CD4-positive, alpha-beta T cell treated with Interferon alpha-2 for 1 hour (primary cell): Measurements from ENCODE around the gene KCNH4.
"Not testable (repeated sequence)": the region's sequence is repeated elsewhere in the genome, so short reads cannot be mapped to it uniquely, and the experiment has no call there.

Source experiments
- DNase-seq, 2 donors: peaks; one replicate each; pipeline ENCODE4 v3.0.0-alpha.2; 2020 to 2022

The KCNH4 gene

DNA sequence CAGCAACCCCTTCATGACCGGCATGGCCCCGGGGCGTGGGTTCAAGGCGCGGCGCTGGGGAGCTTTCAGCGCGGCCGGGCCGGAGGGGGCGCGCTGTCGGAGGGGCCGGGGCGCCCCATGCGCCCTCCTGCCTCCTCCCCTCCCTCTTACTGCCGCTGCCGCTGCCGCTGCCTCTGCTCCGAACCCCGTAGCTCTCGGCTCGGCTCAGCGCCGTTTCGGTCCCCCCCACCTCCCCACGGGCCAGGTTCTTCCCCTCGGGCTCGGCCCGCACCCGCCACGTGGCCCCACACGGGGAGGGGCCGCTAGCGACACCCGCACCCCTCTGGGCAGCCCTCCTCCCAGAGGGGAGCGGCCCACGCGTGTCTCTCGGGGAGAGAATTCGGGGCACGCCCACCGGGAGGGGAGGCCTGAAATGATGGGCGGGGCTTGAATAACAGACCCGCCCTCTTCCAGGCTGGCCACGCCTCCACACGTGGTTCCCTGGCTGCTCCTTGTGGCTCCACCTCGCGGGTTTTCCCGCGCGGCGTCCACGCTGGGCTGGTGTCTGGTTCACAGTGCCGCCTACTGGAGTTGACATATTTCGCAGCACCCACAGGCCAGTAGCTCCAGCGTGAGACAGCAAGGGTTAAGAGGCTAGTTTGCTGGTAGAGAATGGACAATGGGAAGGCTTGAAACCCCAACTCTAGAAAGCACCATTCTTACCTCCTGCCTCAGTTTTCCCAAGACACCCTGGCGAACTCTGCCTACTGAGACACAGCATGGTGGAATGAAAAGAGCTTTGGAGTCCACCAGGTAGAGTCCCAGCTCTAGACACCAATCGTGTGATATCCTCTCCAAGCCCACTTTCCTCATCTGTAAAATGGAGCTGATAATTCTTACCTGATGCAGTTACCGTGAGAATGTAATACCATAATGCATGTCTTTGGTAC is at the start of gene KCNH4:
Gene KCNH4 (minus strand): TSS at position 221 of the 929 bp plus-strand sequence. CDS start 197 bp downstream, at position 24.
- peak; percentile 91 to 94 for DNase-seq

- DNase-seq: no peak
These were observed 49.3 kb upstream of the KCNH4 start for GRCh38 chr17:42230225-42230624.

DNA sequence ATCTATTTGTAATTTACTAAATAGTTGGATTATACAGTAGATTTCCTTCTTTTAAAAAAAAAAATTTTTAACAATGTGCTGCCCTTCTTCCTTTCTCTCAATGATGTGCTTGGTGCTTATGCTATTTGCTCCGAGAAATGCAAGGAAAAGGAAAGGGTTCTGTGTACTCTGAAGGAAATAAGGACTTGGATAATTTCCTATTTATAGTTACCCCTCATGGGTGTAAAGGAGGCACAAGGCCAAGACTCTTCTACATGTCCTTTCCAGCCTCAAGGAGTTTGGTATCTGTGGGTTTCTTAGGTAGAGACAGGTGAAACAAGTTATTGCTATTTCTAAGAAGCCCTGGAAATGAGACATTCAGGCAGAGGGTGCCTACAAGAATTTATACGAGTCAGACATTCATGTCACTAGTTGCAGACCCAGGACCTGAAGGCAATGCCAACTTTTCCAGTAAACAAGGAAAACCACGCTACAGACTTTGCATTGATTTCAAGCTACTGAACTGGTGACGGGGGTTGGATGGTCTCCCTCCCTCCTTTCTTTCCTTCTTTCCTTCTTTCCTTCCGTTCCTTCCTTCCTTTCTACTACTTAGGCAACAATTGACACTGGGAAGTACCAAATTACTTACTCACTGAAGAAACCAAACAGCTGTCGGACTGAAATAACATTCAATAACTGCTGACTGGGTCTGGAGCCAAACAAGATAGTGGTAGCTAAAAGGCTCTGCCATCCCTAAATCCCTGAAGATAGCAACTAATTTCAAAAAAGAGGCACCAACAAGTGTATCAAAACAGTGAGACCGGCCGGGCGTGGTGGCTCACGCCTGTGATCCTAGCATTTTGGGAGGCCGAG is 47.1 kb upstream of the KCNH4 start:
- no peak for DNase-seq

- no peak for DNase-seq
These were observed 44.7 kb upstream of the KCNH4 start for GRCh38 chr17:42225646-42226045.

- no peak for DNase-seq
These were observed 43.7 kb upstream of the KCNH4 start for GRCh38 chr17:42224651-42225050.

GRCh38 chr17:42221886-42222745 is 41.2 kb upstream of the KCNH4 start:
- peak; percentile 64 to 73 for DNase-seq

GRCh38 chr17:42219280-42219679 is 38.3 kb upstream of the KCNH4 start:
- not testable (repeated sequence) for DNase-seq

GRCh38 chr17:42214156-42214555 is 33.2 kb upstream of the KCNH4 start:
- no peak for DNase-seq

GRCh38 chr17:42212382-42212781 is 31.4 kb upstream of the KCNH4 start:
- DNase-seq: no peak

GRCh38 chr17:42211921-42212341 is 31.0 kb upstream of the KCNH4 start:
- DNase-seq: not testable (repeated sequence)

GRCh38 chr17:42210046-42210445 is 29.1 kb upstream of the KCNH4 start:
- no peak for DNase-seq

DNA sequence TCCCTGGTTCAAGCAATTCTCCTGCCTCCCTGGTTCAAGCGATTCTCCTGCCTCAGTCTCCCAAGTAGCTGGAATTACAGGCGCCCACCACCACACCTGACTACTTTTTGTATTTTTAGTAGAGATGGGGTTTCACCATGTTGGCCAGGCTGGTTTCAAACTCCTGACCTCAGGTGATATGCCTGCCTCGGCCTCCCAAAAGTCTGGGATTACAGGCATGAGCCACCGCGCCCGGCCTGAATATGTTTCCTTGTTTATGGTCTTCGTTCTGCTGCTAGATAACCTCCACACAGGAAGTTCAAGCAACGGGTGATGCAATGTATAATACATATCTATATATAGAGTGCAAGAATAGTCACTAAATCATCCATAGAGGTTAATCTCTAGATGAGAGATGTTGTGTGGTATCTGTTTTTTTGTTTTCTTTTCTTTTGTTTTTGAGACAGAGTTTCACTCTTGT is 25.2 kb upstream of the KCNH4 start:
- not testable (repeated sequence) for DNase-seq

GRCh38 chr17:42203354-42203753 is 22.4 kb upstream of the KCNH4 start:
- DNase-seq: no peak

GRCh38 chr17:42202696-42203095 is 21.8 kb upstream of the KCNH4 start:
- no peak for DNase-seq

DNA sequence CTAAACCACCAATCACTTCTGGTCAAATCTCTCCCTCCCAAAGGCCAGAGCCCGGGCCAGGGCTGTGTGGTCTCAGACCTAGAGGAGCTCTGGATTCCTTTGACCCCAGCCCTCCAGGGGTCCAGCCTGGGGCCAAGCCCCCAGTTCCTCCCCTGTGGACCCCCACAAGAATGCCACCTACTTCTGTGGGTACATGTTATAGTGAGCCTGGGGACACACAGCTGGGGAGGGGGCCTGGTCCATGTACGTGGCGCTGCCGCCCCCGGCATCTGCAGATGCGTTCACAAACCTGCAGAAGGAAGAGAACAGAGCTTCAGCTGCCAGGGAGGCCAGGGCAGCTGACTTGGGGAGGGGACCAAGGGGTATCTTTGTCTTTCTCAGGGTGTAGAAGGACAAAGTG is 21.2 kb upstream of the KCNH4 start:
- DNase-seq: no peak

DNA sequence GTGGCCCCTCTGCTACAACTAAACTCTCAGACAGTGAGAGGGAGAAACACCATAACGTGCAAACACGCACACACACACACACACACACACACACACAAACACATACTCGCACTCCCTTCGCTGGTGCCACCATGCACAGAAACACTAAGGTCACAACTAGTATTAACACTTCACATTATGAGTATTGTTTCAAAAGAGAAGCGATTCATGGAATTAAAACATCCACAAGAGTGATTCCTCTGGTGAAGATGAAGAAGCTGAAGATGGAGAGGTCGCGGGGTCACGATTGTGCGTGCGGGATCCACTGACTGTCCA is 20.5 kb upstream of the KCNH4 start:
- DNase-seq: no peak

DNA sequence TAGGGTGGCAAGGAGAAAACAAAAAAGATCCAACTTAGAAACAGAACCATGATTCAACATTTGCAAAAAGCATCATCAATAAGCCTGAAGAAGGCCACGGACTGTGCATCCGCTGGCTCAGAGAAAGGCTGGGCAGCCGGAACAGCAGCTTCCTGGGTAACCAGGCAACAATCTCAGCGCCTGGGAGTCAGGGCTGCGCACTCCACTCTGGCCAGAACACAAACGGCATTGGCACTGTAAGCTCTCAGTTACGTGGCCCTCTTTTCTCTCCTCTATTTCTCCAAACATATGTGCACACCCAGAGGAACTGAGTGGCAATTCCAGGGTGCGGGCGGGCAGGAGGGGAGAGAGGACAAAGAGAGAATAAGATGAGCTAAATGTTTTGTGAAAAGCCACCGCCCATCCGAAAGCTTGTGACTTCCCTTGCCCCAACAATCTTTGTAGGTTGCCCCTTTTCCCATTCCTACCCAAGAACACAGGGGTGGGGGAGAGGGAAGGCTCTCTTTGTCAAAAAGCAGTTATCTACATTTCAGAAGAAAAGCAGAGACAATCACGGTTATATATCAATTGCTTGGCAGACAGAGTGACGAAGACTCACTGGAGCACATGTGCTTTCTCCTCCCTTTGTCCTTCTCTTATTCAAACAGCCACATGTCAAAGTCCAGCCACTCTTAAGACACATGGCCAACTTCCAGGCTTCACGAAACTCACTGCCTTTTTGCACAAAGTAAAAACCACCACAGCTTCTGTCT is 19.9 kb upstream of the KCNH4 start:
- DNase-seq: no peak

- DNase-seq: no peak
These were observed 18.6 kb upstream of the KCNH4 start for GRCh38 chr17:42199416-42200011.

- DNase-seq: peak in 1 of 2 donors; percentile 57
These were observed 18.0 kb upstream of the KCNH4 start for GRCh38 chr17:42198897-42199296.

DNA sequence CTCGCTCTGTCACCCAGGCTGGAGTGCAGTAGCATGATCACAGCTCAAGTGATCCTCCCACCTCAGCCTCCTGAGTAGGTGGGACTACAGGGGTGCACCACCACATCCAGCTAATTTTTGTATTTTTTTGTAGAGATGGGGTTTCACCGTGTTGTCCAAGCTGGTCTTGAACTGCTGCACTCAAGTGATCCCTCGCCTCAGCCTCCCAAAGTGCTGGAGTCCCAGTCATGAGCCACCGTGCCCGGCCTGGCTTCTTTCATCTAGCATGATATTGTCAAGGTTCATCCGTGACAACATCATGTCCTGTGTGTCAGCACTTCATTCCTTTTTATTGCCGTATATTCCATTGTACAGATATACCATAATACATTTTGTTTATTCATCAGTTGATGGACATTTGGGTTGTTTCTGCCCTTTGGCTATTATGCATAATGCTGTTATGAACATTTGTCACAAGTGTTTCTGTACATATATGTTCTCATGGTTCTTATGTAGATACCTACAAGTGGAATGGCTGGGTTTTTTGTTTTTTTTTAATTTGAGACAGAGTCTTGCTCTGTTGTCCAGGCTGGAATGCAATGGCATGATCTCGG is 16.7 kb upstream of the KCNH4 start:
- no peak for DNase-seq
